Endothelial cell (in vitro differentiated cells): Measurements from ENCODE around the gene CDK7. TPM values are rescaled to one million over a fixed set of nuclear protein-coding genes. Genes with fewer than 3 reads are reported as not detected.

Experiments used
- DNase-seq: peaks from one replicate; pipeline ENCODE4 v3.0.0; 2021; ENCODE audit warnings: low spot score
- H3K27ac Mint-ChIP-seq: one replicate; pipeline ENCODE4 v1.8.0; 2021; ENCODE audit warnings: mixed read lengths, inconsistent platforms; ENCODE audit not compliant: unreplicated experiment
- H3K27me3 Mint-ChIP-seq: one replicate; pipeline ENCODE4 v1.8.0; 2021; ENCODE audit warnings: mild to moderate bottlenecking, moderate library complexity, mixed read lengths, inconsistent platforms; ENCODE audit not compliant: unreplicated experiment
- H3K36me3 Mint-ChIP-seq: one replicate; pipeline ENCODE4 v1.8.0; 2021; ENCODE audit warnings: mild to moderate bottlenecking, low read depth, mixed read lengths, inconsistent platforms; ENCODE audit not compliant: unreplicated experiment
- H3K4me1 Mint-ChIP-seq: one replicate; pipeline ENCODE4 v1.8.0; 2021; ENCODE audit warnings: mild to moderate bottlenecking, mixed read lengths, inconsistent platforms; ENCODE audit not compliant: unreplicated experiment
- H3K4me3 Mint-ChIP-seq: one replicate; pipeline ENCODE4 v1.8.0; 2021; ENCODE audit warnings: mild to moderate bottlenecking, mixed read lengths, inconsistent platforms; ENCODE audit not compliant: unreplicated experiment
- H3K9me3 Mint-ChIP-seq: one replicate; pipeline ENCODE4 v1.8.0; 2021; ENCODE audit warnings: mixed read lengths, inconsistent platforms; ENCODE audit not compliant: unreplicated experiment
- total RNA-seq: library from RNA; stranded (reverse); fragmentation: NEBNext Ultra II Directional; extraction: Animal tissue kit (Norgen Biotek cat#: 25700); gene quantifications from one replicate; pipeline ENCODE4 v1.2.1, GENCODE V29; 2021; ENCODE audit not compliant: unreplicated experiment
- TF ChIP-seq, protein P1 (sequence below): fragments of 200-600 bp; sonication (generic); IDR thresholded peaks from one replicate; pipeline ENCODE4 v1.5.0; 2021; ENCODE audit warnings: antibody characterized with exemption; ENCODE audit not compliant: unreplicated experiment

CDK7 gene
- total RNA-seq, 1 donor from 2014 or later: 21.4 TPM

DNA sequence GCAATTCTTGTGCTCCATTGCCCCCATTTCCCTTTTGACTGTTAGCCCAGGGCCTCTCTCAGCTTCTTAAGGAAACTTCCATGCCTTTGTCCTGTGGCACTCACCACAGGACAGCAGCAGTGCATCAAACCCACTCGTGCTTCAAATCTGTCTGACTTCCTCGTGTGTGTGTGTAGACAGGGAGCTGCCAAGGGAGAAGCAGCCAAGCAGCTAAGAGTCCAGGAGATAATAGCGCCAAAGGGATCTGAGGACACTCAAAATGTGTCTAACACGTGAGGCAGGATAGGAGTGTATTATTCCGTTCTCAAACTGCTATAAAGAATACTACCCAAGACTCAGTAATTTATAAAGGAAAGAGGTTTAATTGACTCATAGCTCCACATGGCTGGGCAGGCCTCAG is 44.8 kb downstream of the CDK7 start:
- Mint-ChIP-seq H3K4me3 (no peak overlapping the region), H3K9me3 (no peaks in the 10 kb centered on the region), H3K27me3 (no peaks in the 10 kb centered on the region), H3K36me3 (peaks cover 3% of the 10 kb centered on the region), H3K27ac (no peak overlapping the region), H3K4me1 (no peaks in the 10 kb centered on the region)
- TF ChIP-seq, protein P1, sequence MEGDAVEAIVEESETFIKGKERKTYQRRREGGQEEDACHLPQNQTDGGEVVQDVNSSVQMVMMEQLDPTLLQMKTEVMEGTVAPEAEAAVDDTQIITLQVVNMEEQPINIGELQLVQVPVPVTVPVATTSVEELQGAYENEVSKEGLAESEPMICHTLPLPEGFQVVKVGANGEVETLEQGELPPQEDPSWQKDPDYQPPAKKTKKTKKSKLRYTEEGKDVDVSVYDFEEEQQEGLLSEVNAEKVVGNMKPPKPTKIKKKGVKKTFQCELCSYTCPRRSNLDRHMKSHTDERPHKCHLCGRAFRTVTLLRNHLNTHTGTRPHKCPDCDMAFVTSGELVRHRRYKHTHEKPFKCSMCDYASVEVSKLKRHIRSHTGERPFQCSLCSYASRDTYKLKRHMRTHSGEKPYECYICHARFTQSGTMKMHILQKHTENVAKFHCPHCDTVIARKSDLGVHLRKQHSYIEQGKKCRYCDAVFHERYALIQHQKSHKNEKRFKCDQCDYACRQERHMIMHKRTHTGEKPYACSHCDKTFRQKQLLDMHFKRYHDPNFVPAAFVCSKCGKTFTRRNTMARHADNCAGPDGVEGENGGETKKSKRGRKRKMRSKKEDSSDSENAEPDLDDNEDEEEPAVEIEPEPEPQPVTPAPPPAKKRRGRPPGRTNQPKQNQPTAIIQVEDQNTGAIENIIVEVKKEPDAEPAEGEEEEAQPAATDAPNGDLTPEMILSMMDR: no peak
- no peak for DNase-seq

DNA sequence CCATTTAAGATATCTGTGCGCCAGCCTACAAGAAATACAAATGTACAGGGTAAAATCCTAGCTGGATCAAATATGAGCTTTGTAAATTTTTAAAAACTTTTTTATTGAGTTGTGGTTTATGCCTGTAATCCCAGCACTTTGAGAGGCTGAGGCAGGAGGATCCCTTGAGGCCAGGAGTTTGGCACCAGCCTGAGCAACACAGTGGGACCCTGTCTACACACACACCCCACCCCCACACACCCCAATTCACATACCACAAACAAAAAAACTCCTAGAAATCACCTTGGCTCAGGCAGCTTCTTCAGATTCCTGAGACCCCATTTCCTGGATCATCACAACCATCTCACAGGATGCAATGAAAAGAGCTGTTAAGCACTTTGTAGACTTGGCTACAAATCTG is 46.4 kb downstream of the CDK7 start:
- Mint-ChIP-seq H3K4me1 (no peaks in the 10 kb centered on the region), H3K4me3 (no peak overlapping the region), H3K36me3 (peaks cover 4% of the 10 kb centered on the region), H3K27ac (no peak overlapping the region), H3K9me3 (no peaks in the 10 kb centered on the region), H3K27me3 (no peaks in the 10 kb centered on the region)
- TF ChIP-seq, protein P1: no peak
- no peak for DNase-seq

DNA sequence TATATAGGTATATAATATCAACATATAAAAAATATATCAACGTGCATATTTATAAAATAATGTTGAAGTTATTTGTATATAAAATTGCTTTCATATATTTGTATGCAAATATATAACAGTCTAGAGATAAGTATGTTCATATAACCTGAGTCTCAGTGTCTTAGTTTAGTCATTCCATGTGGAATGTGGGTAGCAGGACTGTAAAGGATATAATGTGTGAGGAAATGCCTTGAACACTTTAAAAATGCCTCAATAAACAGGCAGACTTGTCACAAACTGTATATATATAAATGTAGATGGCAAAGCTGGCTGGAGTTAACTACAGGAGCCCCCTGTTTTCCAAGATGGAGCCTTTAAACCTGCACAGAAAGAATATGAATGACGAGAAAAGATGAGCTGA is 49.5 kb downstream of the CDK7 start:
- H3K27ac Mint-ChIP-seq: no peak overlapping the region

DNA sequence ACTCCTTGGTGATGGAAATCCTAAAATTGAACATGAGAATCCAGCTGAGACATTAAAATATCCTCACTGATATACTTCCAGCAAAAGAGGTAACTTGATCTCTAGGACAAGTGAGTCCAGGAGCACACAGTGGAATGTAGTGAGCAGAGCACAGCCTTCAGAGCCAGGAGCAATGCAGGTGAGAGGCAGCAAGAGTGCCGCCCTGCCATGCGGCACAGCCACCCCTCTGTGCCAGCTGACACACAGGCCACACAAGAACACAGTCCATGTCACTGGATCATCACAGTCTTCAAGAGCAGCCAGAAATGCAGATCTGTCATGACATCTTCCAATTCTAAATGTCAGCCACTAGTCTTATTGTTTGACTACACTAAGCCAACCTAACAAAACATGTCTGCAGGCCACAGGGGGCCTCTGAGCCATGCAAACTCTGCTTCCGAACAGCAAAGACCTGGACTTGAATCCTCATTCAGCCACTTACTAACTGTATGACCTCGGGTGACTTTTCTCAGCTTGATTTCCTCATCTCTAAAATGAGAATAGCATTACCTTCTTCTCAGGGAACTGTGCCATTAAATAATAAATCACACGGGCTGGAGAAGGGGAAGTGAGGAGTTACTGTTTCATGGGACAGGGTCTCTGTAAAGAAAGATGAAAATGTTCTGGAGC is 50.9 kb downstream of the CDK7 start:
- Mint-ChIP-seq H3K4me1 (no peaks in the 10 kb centered on the region), H3K27me3 (no peaks in the 10 kb centered on the region), H3K9me3 (no peaks in the 10 kb centered on the region), H3K36me3 (peaks cover 4% of the 10 kb centered on the region), H3K27ac (no peak overlapping the region), H3K4me3 (no peak overlapping the region)
- TF ChIP-seq, protein P1: no peak
- DNase-seq: no peak

More for the DNA sequence above, 49.5 kb downstream of the CDK7 start:
- H3K4me1 Mint-ChIP-seq: no peaks in the 10 kb centered on the region
- H3K27me3 Mint-ChIP-seq: no peaks in the 10 kb centered on the region
- peak overlapping the region; percentile 7 for H3K4me3 Mint-ChIP-seq
- no peaks in the 10 kb centered on the region for H3K9me3 Mint-ChIP-seq
- TF ChIP-seq, protein P1: no peak
- no peak for DNase-seq
- peaks cover 4% of the 10 kb centered on the region for H3K36me3 Mint-ChIP-seq

DNA sequence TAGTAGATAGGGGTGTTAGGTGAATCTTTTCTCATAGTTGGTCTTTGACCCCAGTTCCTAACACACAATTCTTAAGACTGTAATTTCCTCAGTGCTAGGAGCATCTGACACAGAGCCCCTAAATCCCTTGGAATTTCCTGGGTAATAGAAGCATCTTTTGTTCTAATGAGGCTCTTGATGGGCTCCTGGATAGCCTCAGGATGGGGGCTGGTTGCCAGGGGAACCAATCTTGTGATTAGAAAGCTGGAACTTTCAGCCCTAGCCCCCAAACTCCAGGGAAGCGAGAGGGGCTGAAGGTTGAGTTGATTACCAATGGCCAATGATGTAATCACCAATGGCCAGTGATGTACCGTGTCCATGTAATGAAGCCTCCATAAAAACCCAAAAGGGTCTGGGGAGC is 53.4 kb downstream of the CDK7 start:
- Mint-ChIP-seq H3K9me3 (no peaks in the 10 kb centered on the region), H3K4me3 (no peak overlapping the region), H3K27me3 (no peaks in the 10 kb centered on the region), H3K4me1 (no peaks in the 10 kb centered on the region), H3K36me3 (peaks cover 4% of the 10 kb centered on the region), H3K27ac (no peak overlapping the region)
- DNase-seq: no peak
- TF ChIP-seq, protein P1: no peak
